Gastrocnemius medialis (tissue), 4 donors: Measurements from ENCODE around the gene WDR33.

Source experiments
- POLR2A ChIP-seq, 2 donors: fragments of 450-650 bp; IDR thresholded peaks; one replicate each; pipeline ENCODE4 v1.6.1; 2017; ENCODE audit warnings: antibody characterized with exemption in 2 of 2, mild to moderate bottlenecking in 2 of 2, moderate library complexity in 2 of 2
- TF ChIP-seq, protein P1 (sequence below), 5 experiments: fragments of 450-650 bp in 3 of 5; fragments of 200-600 bp in 2 of 5; sonication (generic) in 2 of 5; IDR thresholded peaks in 4 of 5; conservative IDR thresholded peaks in 1 of 5; 1 replicate in 4 of 5; 2 replicates in 1 of 5; pipeline ENCODE4 v1.5.1; 2016 to 2019; ENCODE audit warnings: antibody characterized with exemption in 5 of 5, mild to moderate bottlenecking in 3 of 5, moderate library complexity in 3 of 5

DNA sequence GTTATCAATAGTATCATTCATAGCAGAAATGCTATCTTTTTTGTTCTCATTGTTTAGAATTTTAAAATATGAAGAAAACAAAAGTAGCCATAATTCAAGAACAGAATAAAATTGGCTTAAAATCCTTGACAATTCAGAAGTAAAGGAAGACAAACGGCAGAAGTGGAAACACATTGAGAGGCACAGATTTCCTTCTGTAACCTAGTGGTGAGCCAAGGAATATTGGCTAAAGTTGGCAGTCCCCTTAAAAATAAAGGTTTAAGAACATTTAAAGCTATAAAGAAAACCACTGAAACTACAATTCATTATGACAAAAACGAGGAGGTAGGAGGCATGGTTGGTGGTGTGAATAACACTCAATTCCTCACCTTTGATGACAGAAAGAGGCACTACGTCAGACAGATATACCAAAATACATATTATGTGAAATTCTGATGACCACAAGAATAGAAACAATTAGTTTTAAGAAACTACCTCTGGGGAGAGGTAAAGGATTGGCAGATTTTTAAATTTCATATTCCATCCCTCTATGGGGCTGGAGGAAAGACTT, 67.4 kb downstream of the WDR33 start:
- TF ChIP-seq, protein P1, sequence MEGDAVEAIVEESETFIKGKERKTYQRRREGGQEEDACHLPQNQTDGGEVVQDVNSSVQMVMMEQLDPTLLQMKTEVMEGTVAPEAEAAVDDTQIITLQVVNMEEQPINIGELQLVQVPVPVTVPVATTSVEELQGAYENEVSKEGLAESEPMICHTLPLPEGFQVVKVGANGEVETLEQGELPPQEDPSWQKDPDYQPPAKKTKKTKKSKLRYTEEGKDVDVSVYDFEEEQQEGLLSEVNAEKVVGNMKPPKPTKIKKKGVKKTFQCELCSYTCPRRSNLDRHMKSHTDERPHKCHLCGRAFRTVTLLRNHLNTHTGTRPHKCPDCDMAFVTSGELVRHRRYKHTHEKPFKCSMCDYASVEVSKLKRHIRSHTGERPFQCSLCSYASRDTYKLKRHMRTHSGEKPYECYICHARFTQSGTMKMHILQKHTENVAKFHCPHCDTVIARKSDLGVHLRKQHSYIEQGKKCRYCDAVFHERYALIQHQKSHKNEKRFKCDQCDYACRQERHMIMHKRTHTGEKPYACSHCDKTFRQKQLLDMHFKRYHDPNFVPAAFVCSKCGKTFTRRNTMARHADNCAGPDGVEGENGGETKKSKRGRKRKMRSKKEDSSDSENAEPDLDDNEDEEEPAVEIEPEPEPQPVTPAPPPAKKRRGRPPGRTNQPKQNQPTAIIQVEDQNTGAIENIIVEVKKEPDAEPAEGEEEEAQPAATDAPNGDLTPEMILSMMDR (IDR thresholded peaks at IDR 0.05 in 4 of 5, conservative IDR thresholded peaks at IDR 0.05 in 1 of 5) = no peak
- TF ChIP-seq POLR2A (IDR thresholded peaks at IDR 0.05) = no peak
